ENCODE data around the gene SAFB. TPM values are rescaled to one million over a fixed set of nuclear protein-coding genes. Genes with fewer than 3 reads are reported as not detected.

SAFB gene
- total and polyA plus RNA-seq, 3 donors from 2014 or later: 83.2 to 220 (median 202) TPM

DNA sequence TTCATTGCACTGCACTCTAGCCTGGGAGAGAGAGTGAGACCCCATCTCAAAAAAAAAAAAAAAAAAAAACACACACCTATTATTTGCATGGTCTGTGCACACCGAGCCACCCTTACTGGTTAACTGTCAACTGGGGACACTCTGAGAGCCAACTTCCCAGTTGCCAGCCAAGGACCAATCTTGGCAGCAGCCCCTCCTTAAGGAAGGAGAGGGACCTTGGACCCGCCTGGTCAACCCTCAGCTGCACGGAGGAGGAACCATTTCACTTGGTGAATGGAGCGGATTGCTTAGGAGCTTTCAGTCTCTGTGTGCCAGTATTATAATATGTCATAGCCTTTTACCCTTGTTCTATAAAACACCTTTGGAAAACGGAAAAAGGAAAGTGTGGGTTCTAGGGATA lies 32.5 kb downstream of the SAFB start:
- no peaks in the 10 kb centered on the region for H3K27me3 ChIP-seq
- intact Hi-C loops (cut with DNase I; ENCODE audit: low total_unique reads): no loop called here
- DNase-seq: no peak
- no peaks in the 10 kb centered on the region for H3K4me1 ChIP-seq
- TF ChIP-seq CTCF (IDR thresholded peaks at IDR 0.05): no peak
- no peak for TF ChIP-seq POLR2A (IDR thresholded peaks at IDR 0.05)
- H3K9me3 ChIP-seq: no peaks in the 10 kb centered on the region
- H3K4me3 ChIP-seq: no peak overlapping the region
- H3K36me3 ChIP-seq (ENCODE audit: low read depth, missing control alignments): peaks cover 3% of the 10 kb centered on the region
- WGBS, 2 donors: 61 to 64% methylated on average over 5 of the region's 5 CpGs
- H3K27ac ChIP-seq: no peak overlapping the region

DNA sequence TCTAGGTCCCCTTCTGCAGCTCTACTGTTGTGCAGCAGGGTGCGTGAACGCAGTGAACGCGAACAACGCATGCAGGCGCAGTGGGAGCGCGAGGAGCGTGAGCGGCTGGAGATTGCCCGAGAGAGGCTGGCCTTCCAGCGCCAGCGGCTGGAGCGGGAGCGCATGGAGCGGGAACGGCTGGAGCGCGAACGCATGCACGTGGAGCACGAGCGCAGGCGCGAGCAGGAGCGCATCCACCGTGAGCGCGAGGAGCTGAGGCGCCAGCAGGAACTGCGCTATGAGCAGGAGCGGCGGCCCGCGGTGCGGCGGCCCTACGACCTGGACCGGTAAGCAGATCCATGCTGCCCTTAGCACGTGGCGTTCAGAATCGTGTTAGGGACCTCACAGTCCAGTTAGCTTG lies 38.6 kb downstream of the SAFB start:
- no peak overlapping the region for H3K4me3 ChIP-seq
- no peak overlapping the region for H3K27ac ChIP-seq
- no peak for TF ChIP-seq CTCF (IDR thresholded peaks at IDR 0.05)
- TF ChIP-seq POLR2A (IDR thresholded peaks at IDR 0.05): no peak
- H3K27me3 ChIP-seq: no peaks in the 10 kb centered on the region
- H3K36me3 ChIP-seq (ENCODE audit: low read depth, missing control alignments): no peaks in the 10 kb centered on the region
- H3K4me1 ChIP-seq: no peaks in the 10 kb centered on the region
- 83 to 85% methylated on average over 42 of the region's 42 CpGs for WGBS, 2 donors
- no peak for DNase-seq
- intact Hi-C loops (cut with DNase I; ENCODE audit: low total_unique reads): no loop called here
- H3K9me3 ChIP-seq: no peaks in the 10 kb centered on the region

DNA sequence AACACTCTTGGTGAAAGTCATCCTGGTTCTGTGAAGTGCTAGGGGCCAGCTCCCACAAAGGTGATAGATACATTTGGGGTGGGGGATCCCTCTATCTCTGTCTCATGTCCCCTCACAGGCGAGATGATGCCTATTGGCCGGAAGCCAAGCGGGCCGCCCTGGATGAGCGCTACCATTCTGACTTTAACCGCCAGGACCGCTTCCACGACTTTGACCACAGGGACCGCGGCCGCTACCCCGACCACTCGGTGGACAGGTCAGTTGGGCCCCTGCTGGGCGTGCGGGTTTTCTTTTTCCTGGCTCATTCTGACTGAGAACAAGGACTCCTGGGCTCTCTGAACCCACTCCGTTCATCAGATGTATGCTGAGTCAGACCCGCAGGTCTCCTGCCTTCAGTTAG lies 41.0 kb downstream of the SAFB start:
- intact Hi-C loops (cut with DNase I; ENCODE audit: low total_unique reads): no loop called here
- Histone ChIP-seq H3K27ac (no peak overlapping the region), H3K4me3 (no peak overlapping the region), H3K36me3 (ENCODE audit: low read depth, missing control alignments) (no peaks in the 10 kb centered on the region), H3K9me3 (no peaks in the 10 kb centered on the region), H3K27me3 (no peaks in the 10 kb centered on the region), H3K4me1 (no peaks in the 10 kb centered on the region)
- no peak for TF ChIP-seq CTCF (IDR thresholded peaks at IDR 0.05)
- no peak for DNase-seq
- 86 to 94% methylated on average over 15 to 17 of the region's 17 CpGs for WGBS, 2 donors

DNA sequence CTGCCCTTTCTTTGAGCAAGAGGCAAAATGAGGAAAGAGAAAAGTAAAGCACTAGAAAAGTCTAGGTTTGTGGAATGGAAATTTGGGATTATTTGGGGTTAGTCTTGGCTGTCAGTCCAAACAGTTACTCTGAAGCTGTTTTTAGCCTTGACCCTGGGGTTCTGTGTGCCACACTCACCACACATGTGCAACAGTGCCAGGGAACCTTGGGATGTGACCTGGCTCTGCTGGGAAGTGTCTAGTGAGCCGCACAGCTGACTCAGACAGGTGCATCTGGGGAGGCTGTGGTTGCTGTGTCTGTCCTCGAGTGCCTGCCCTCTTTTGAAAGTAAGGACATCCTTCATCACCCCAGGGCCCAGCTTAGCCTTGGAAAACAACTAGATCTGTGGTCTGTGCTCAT lies 41.6 kb downstream of the SAFB start:
- H3K4me3 ChIP-seq: no peak overlapping the region
- H3K9me3 ChIP-seq: no peaks in the 10 kb centered on the region
- no peak for TF ChIP-seq CTCF (IDR thresholded peaks at IDR 0.05)
- no peak for DNase-seq
- no peaks in the 10 kb centered on the region for H3K4me1 ChIP-seq
- no peaks in the 10 kb centered on the region for H3K27me3 ChIP-seq
- intact Hi-C loops (cut with DNase I; ENCODE audit: low total_unique reads): no loop called here
- no peak overlapping the region for H3K27ac ChIP-seq
- no peaks in the 10 kb centered on the region for H3K36me3 ChIP-seq (ENCODE audit: low read depth, missing control alignments)
- 86 to 89% methylated on average over 1 to 2 of the region's 2 CpGs for WGBS, 2 donors

GRCh38 chr19:5665781-5666513 lies 43.1 kb downstream of the SAFB start:
- no peaks in the 10 kb centered on the region for H3K9me3 ChIP-seq
- no peak overlapping the region for H3K27ac ChIP-seq
- TF ChIP-seq CTCF (IDR thresholded peaks at IDR 0.05) (no peak), POLR2A (IDR thresholded peaks at IDR 0.05) (no peak)
- H3K36me3 ChIP-seq (ENCODE audit: low read depth, missing control alignments): no peaks in the 10 kb centered on the region
- WGBS, 2 donors: 69 to 74% methylated on average over 10 of the region's 10 CpGs
- no peak for DNase-seq
- no peak overlapping the region for H3K4me3 ChIP-seq
- no peaks in the 10 kb centered on the region for H3K27me3 ChIP-seq
- H3K4me1 ChIP-seq: no peaks in the 10 kb centered on the region
- intact Hi-C loops (cut with DNase I; ENCODE audit: low total_unique reads): no loop called here

All from testis (tissue), 3 donors.